GM04503 (cell line): Measurements from ENCODE around the gene GALNT18.

Experiments used
- DNase-seq: peaks from one replicate; pipeline ENCODE4 v3.0.0-alpha.2; 2012; ENCODE audit warnings: low read depth

GALNT18 gene

GRCh38 chr11:11531131-11531908, 90.5 kb downstream of the GALNT18 start:
- no peak for DNase-seq

DNA sequence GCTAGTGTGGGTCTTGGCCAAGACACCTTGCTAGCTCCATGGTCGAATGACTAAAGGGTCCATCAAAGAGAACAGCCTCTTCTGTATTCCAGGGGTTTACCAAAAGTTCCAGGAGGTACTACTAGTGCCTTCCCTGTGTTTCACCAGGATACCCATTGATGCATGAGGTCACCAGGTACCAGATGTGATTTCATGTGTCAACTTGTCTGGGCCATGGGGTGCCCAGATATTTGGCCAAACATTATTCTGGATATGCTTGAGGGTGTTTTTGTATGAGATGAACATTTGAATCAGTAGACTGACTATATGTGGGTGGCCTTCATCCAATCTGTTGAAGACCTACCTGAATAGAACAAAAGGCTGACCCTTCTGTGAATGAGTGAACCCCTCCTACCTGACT, 92.8 kb downstream of the GALNT18 start:
- DNase-seq, result no peak

DNA sequence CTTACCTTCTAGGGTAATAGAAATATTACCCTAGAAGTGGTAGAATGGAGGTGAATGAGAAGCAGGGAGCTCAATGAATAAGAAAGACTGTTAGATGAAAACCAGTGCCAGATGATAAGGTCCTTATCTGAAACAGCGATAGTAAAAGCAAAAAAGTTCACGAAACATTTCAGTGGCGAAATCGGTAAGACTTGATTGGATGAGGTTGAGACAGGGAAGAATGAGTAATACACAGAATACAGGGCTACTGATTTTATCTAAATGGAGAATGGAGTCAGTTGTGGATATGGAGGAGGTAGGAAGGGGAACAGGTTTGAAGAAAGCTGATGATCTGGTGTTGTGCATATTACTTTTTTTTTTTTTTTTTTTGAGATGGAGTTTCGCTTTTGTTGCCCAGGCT, 96.5 kb downstream of the GALNT18 start:
- no peak for DNase-seq

DNA sequence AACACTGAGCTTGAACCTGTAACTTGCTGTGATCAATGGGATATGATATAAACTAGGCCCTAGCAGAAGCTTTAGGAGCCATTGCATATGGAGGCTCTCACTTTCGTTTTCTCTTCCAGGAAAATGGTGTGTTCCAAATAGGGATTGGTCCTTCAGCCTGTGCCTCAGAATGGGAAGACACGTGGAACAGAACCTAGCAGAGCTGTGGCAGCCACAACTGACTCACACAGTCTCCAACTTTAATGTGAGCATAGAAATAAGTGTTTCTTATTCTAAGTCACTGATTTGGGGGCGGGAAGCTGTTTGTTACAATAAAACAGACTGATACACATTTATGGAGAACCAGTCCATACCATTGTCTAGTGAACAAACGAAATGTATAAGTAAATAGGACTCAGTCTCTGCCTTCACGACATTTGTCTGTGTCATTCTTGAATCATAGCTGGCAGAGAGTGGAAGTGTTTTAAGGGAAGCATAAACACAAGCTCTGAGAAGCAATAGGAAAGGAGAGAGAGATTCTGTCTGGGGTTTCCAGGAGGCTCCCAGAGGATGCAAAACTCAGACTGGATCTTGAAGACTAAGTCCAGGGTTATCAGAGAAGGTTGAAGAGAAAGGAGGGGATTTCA, 97.3 kb downstream of the GALNT18 start:
- no peak for DNase-seq

DNA sequence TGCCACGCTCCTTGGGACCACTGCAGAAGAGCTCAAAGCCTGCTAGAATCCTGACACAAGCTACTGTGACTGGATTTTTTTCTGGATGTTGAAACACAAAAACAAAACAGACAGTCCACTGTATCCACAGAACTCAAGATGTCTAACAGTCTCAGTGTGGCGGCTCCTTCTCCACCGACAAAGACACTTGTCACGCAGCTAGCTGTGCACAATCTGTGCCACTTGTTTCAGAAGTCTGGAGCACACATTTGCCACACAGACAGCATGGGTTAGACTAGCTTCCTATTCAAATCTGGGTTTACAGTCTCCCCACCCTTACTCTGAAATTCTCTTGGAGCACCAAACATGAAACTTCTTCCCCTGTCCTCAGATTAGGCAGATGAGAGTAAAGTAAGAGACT, 99.2 kb downstream of the GALNT18 start:
- DNase-seq, result no peak

GRCh38 chr11:11521306-11522002, 100.4 kb downstream of the GALNT18 start:
- no peak for DNase-seq

DNA sequence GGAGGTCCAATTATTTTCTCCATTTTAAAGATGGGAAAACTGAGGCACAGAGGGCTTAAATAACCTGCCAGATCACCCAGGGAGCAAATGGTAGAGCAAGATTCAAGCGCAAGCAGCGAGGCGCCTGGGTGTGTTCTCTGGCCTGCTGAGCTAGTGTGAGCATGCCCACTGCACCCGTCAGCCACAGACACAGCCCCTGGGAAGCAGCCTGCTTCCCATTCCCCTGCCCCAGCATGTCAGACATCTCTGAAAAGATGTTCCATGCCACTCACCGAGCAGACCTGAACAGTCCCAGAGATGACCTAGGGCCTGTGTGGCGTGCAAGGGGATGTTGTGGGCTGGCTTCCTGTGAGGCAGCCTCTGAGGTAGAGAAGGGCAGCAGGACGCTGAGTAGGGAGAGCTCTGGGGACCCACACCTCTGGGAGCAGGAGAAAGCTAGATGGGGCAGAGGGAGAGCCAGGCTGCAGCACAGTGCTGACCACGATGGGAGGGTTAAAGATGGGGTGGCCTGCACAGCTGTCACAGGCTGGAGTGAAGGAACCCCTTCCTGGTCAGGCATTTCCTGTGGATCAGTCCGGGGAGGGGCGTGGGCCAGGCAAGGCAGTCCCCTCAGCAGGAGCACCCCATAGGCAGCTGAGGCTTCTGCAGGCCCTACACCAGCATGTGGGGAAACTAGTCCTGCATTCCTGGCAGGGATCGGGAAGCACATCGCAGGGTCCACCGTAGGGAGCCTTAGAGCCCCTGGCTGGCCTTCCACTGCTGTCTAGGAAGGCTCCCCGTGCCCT, 101.4 kb downstream of the GALNT18 start:
- DNase-seq, result no peak

DNA sequence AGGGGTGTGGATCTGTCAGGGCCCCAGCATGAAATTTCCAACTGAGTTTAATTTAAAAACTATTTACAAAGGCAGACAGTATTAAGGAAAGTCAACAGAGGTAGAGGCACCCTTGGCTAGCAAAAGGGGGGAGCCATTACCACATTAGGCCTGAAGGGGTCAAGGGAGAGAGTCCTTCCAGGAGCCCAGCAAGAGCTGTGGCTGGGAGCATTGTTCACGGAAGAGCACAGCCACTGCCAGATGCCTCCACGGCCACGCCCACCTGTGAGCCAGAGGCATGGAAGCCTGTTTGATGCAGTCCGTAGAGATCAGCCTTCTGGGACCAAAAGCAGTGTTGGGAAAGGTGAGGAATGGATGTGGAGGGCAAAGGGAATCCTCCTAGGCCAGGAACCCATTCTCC, 102.6 kb downstream of the GALNT18 start:
- no peak for DNase-seq

DNA sequence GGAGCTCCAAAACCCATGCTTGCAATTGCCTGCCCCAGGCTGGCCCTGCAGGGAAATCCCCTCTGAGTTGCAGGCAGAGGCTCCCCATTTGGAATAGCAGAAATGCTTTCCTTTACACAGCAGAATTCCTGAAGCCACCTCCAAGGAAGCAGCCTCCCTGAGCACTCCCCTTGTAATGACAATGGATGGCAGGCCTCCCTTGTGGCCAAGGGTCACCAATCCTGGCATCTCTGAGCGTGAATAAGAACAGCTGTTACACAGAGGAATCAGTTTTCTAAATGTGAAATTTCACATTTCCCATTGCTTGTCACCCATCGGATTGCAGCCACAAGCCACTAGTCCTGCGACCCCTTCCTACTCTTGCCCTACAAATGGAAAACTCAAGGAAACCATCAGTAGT, 107.6 kb downstream of the GALNT18 start:
- DNase-seq, result no peak

- DNase-seq, result no peak
Observed at GRCh38 chr11:11513422-11513821, 108.4 kb downstream of the GALNT18 start.

GRCh38 chr11:11512929-11513328, 108.9 kb downstream of the GALNT18 start:
- no peak for DNase-seq

DNA sequence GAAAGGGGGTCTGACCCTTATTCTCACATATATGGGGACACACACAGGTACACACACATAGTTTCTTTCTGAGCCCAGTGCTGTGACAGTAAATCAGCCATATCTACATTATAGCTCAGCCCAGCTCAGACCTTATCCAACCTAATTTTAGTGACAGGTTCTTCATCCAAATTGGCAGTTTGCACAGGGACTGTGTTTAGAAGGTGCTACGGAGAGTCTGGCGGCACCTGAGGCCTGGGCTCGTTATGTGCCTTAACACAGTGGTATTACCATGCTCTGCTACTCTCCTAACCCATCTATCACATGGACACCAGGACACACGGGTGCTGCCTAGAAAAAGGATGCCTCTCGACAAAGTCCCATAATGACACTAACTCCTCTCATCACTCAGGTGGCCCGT, 109.3 kb downstream of the GALNT18 start:
- DNase-seq, result no peak

DNA sequence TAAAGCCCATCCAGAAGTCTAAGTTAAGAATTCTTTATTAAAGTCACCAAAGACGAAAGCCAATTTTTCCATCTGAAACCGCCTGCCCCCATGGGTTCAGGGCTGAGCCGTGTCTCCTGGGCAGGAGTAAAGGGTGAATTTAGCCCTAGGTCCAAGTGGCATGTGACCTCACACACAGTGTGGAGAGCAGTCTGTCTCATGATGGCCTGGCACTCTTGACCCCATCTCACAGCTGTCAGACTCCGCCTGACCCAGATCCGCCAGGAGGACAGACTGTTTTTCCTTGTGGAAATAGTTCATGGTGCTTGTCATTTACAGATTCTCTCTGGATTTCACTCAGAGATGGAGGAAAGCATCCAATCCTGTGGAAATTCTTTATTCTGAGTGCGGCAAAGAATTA, 109.7 kb downstream of the GALNT18 start:
- no peak for DNase-seq

- DNase-seq, result no peak
Observed at GRCh38 chr11:11510939-11511338, 110.9 kb downstream of the GALNT18 start.

DNA sequence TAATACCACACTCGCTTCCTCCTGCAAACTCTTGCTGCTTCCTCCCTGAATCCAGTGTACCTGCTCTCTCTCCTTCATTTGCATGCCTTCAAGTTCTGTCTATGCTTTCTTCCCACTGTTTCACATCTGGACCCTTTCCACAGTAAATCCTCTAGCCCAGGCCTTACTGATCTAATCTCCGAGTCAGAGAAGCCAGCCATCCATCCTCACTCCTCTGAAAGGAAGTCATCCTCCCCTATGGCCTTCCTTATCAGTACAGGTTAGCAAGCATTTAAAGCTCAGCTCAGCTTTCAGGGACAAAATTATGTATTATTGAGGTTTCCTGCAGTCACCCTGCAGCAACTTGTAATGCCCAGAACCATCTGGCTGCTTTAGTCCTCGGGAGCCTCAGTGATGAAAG, 116.1 kb downstream of the GALNT18 start:
- DNase-seq, result no peak

DNA sequence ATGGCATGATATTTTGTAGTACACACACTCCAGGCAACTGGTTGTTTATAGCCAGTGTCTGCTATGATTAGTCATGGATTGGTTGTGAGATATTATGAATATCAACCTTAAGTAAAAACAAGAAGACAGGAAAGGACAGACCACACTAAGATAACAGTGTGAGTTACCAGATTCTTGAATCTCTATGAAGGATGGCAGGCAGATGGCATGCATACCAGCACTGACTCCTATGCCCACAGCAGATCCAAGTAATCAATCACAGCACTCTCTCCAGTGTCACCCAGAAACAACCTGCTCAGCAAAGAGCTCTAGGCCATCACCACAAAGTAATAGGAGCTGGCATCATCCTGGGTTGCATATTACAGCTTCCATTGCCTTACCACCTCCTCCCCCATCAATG, 116.6 kb downstream of the GALNT18 start:
- DNase-seq, result no peak

DNA sequence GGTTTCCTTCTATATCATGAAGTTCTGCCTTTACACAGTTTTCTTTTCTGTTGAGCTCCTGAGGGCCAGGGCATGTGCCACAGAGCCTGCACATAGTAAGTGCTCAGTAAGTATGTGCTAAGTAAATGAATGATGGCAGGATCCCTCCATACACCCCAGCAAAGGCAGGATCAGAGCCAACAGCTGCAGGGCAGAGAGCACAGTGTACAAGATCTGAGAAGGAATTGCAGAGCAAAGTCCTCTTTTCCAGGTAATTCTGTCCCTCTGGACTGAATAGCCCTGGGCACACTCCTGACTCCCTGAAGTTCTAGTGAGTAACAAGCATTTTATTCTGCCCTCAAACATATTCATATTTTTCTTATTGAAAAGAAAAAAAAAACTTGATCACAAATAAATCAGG, 117.7 kb downstream of the GALNT18 start:
- DNase-seq, result no peak

GRCh38 chr11:11502263-11502861, 119.4 kb downstream of the GALNT18 start:
- DNase-seq, result no peak

GRCh38 chr11:11501546-11502262, 120.1 kb downstream of the GALNT18 start:
- DNase-seq, result no peak

GRCh38 chr11:11500744-11501487, 120.9 kb downstream of the GALNT18 start:
- DNase-seq, result no peak

DNA sequence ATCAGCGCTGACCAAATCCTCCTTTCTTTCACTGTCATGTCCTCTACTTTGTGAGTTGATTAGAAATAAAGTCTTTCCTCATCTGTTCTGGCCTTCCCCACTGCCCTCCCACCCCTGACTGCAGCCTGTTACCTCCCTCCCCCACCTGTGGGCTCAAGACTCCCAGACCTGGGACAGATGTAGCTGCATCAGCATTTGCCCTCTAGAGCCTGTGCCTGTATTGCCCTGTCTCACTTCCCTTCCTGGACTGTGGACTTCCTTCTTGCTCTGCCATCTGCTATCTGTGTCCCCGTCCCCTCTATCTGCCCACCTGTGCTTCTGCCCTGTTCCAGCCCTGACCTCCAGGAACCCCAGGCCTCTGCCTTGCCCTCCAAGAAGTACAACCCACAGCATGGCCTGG, 122.5 kb downstream of the GALNT18 start:
- DNase-seq, result no peak
